MM.1S (cell line): ENCODE data around the gene GALNT9.

ENCODE experiments used
- DNase-seq: peaks from one replicate; pipeline ENCODE4 v3.0.0-alpha.2; 2015
- H2AFZ ChIP-seq: fragments of 300-600 bp; sonication (generic); 2 replicates; pipeline ENCODE4 v1.6.0; 2016; ENCODE audit warnings: antibody characterized with exemption, low read length
- H3F3A ChIP-seq: fragments of 300-600 bp; sonication (generic); 2 replicates; pipeline ENCODE4 v1.6.1; 2016; ENCODE audit warnings: mild to moderate bottlenecking, antibody characterized with exemption, low read length, moderate library complexity, mixed read lengths; ENCODE audit not compliant: insufficient read depth
- H3K27ac ChIP-seq: fragments of 300-600 bp; sonication (generic); 2 replicates; pipeline ENCODE4 v1.5.1; 2016; ENCODE audit warnings: mild to moderate bottlenecking, low read length
- H3K27me3 ChIP-seq: fragments of 300-600 bp; sonication (generic); replicated peaks from 2 replicates; pipeline ENCODE4 v1.6.0; 2016; ENCODE audit warnings: low read length; ENCODE audit not compliant: insufficient read depth
- H3K36me3 ChIP-seq: fragments of 300-600 bp; sonication (generic); replicated peaks from 2 replicates; pipeline ENCODE4 v1.6.1; 2016; ENCODE audit warnings: mild to moderate bottlenecking, low read length, mixed read lengths; ENCODE audit not compliant: insufficient read depth
- H3K4me1 ChIP-seq: fragments of 300-600 bp; sonication (generic); 2 replicates; pipeline ENCODE4 v1.6.1; 2016; ENCODE audit warnings: low read length, mixed read lengths
- H3K4me2 ChIP-seq: fragments of 300-600 bp; sonication (generic); 2 replicates; pipeline ENCODE4 v1.6.0; 2016; ENCODE audit warnings: low read depth, low read length
- H3K4me3 ChIP-seq: fragments of 300-600 bp; sonication (generic); 2 replicates; pipeline ENCODE4 v1.5.1; 2016; ENCODE audit warnings: low read length, mixed read lengths
- H3K79me2 ChIP-seq: fragments of 300-600 bp; sonication (generic); 2 replicates; pipeline ENCODE4 v1.6.1; 2016; ENCODE audit warnings: mixed run types, low read length, mixed read lengths
- H3K9ac ChIP-seq: fragments of 300-600 bp; sonication (generic); 2 replicates; pipeline ENCODE4 v1.6.1; 2016; ENCODE audit warnings: low read length, mixed read lengths
- H3K9me2 ChIP-seq: fragments of 300-600 bp; sonication (generic); replicated peaks from 2 replicates; pipeline ENCODE4 v1.6.1; 2016; ENCODE audit warnings: mild to moderate bottlenecking, low read length, mixed read lengths; ENCODE audit not compliant: insufficient read depth
- H3K9me3 ChIP-seq: fragments of 300-600 bp; sonication (generic); replicated peaks from 2 replicates; pipeline ENCODE4 v1.6.1; 2016; ENCODE audit warnings: mild to moderate bottlenecking, low read length, mixed read lengths; ENCODE audit not compliant: insufficient read depth
- H4K20me1 ChIP-seq: fragments of 300-600 bp; sonication (generic); 2 replicates; pipeline ENCODE4 v1.6.1; 2016; ENCODE audit warnings: mild to moderate bottlenecking, low read length, moderate library complexity, mixed read lengths; ENCODE audit not compliant: insufficient read depth
- CTCF ChIP-seq: fragments of 300-600 bp; sonication (generic); IDR thresholded peaks from 2 replicates; pipeline ENCODE4 v1.5.1; 2016; ENCODE audit warnings: antibody characterized with exemption, low read length, mixed read lengths
- EZH2 ChIP-seq: fragments of 300-600 bp; sonication (generic); optimal IDR thresholded peaks from 2 replicates; pipeline ENCODE3; 2017; ENCODE audit warnings: low read depth, mild to moderate bottlenecking, antibody characterized with exemption, low read length, mixed read lengths
- EZH2phosphoT487 ChIP-seq: fragments of 300-600 bp; sonication (generic); IDR thresholded peaks from 2 replicates; pipeline ENCODE4 v1.6.1; 2018; ENCODE audit warnings: antibody characterized with exemption, low read length

GALNT9 gene

DNA sequence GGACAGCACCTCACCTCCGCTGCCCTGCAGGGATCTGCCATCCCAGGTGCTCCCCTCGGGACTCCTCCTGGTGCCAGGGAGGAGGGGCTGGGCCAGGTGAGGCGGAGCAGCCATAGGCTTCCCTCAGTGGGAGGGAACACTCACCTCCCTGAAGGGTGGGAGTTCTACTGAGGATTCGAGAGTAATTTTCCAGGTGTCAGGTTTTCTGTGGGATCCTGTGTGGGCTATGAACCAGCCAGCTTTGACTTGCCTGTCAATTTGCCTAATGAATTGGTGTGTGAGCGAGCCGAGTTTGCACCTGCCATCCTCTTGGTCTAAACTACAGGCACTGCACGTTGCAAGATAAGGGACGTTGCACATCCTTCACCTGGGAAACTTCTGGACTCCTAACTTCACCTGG is 134.8 kb downstream of the GALNT9 start:
- Histone ChIP-seq H3K9ac (no peak overlapping the region), H3K4me3 (no peak overlapping the region), H3K4me1 (no peaks in the 10 kb centered on the region)

DNA sequence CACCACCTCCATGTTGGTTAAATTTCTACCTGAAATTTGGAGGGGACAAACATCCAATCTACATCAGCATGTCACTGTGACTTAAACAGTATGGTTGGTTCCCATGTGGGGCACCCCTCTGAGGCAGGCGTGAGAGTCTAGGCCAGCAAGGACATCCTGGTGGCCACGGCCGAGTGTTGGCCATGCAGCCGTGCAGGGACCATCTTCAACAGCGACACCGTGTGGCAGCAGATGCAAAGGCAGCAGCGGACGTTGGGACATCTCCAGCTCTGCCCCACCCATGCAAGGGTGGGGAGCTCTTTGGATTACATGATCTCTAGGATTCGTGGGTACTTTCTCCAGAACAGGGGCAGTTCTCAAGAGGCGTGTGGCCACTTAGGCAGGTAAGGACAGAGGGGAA is 135.3 kb downstream of the GALNT9 start:
- no peaks in the 10 kb centered on the region for H3K4me1 ChIP-seq
- TF ChIP-seq EZH2phosphoT487 = no peak
- no peak for TF ChIP-seq EZH2
- peak; percentile 21 for TF ChIP-seq CTCF

More for the DNA sequence above, 134.8 kb downstream of the GALNT9 start:
- Histone ChIP-seq H3K4me2 (no peak overlapping the region), H3K79me2 (no peaks in the 10 kb centered on the region), H3K36me3 (no peaks in the 10 kb centered on the region), H3K9me3 (no peaks in the 10 kb centered on the region), H2AFZ (no peak overlapping the region), H3F3A (no peaks in the 10 kb centered on the region), H4K20me1 (no peaks in the 10 kb centered on the region), H3K27ac (no peak overlapping the region), H3K9me2 (no peaks in the 10 kb centered on the region), H3K27me3 (peaks cover 13% of the 10 kb centered on the region)
- no peak for DNase-seq
- no peak for TF ChIP-seq EZH2phosphoT487
- no peak for TF ChIP-seq CTCF
- TF ChIP-seq EZH2 = no peak

GRCh38 chr12:132191715-132192553 is 137.5 kb downstream of the GALNT9 start:
- Histone ChIP-seq H3K4me2 (no peak overlapping the region), H2AFZ (no peak overlapping the region), H3K27me3 (peaks cover 29% of the 10 kb centered on the region), H3K9me3 (no peaks in the 10 kb centered on the region), H3K4me3 (no peak overlapping the region), H3F3A (no peaks in the 10 kb centered on the region), H4K20me1 (no peaks in the 10 kb centered on the region), H3K27ac (no peak overlapping the region), H3K36me3 (no peaks in the 10 kb centered on the region), H3K9ac (no peak overlapping the region), H3K79me2 (no peaks in the 10 kb centered on the region), H3K9me2 (no peaks in the 10 kb centered on the region), H3K4me1 (no peaks in the 10 kb centered on the region)
- no peak for DNase-seq
- TF ChIP-seq CTCF (no peak), EZH2 (no peak), EZH2phosphoT487 (no peak)

More for the DNA sequence above, 135.3 kb downstream of the GALNT9 start:
- Histone ChIP-seq H3K4me3 (no peak overlapping the region), H3F3A (no peaks in the 10 kb centered on the region), H3K9me3 (no peaks in the 10 kb centered on the region), H3K9me2 (no peaks in the 10 kb centered on the region), H3K79me2 (no peaks in the 10 kb centered on the region), H3K27me3 (peaks cover 12% of the 10 kb centered on the region), H4K20me1 (no peaks in the 10 kb centered on the region), H3K9ac (no peak overlapping the region), H2AFZ (no peak overlapping the region), H3K36me3 (no peaks in the 10 kb centered on the region), H3K4me2 (no peak overlapping the region), H3K27ac (no peak overlapping the region)
- no peak for DNase-seq
